ENCODE measurements around the gene EXOSC5. TPM values are rescaled to one million over a fixed set of nuclear protein-coding genes. Genes with fewer than 3 reads are reported as not detected.

The EXOSC5 gene
- total and polyA plus RNA-seq, 2 of the 13 experiments (the other 11 are each of a cell fraction or from before 2014, with no cell fraction given), result 24.1 to 26.5 TPM

GRCh38 chr19:41397086-41398049 is at the start of gene EXOSC5, which contains the start of gene BCKDHA (continued):
- TF ChIP-seq ZBTB37 (CRISPR knock-in tag; IDR thresholded peaks at IDR 0.05) (no peak), CAMTA2 (CRISPR knock-in tag; IDR thresholded peaks at IDR 0.05; ENCODE audit: borderline replicate concordance) (no peak), NFE2L1 (CRISPR knock-in tag; IDR thresholded peaks at IDR 0.05; ENCODE audit: borderline replicate concordance) (no peak), SIX4 (CRISPR knock-in tag; IDR thresholded peaks at IDR 0.05) (no peak), ZNF562 (CRISPR knock-in tag; IDR thresholded peaks at IDR 0.05; ENCODE audit: borderline replicate concordance) (no peak), RELA (CRISPR knock-in tag; IDR thresholded peaks at IDR 0.05) (no peak), U2AF2 (IDR thresholded peaks at IDR 0.05; ENCODE audit: low read depth, low read length) (no peak), ZNF556 (CRISPR knock-in tag; IDR thresholded peaks at IDR 0.05; ENCODE audit: borderline replicate concordance) (no peak; the same call in 1 of the 2 replicates), ZNF550 (CRISPR knock-in tag; IDR thresholded peaks at IDR 0.05; ENCODE audit: borderline replicate concordance) (no peak), TSC22D2 (CRISPR knock-in tag; IDR thresholded peaks at IDR 0.05; ENCODE audit: borderline replicate concordance) (no peak), ZNF383 (CRISPR knock-in tag; IDR thresholded peaks at IDR 0.05; ENCODE audit: borderline replicate concordance) (no peak), MLLT10 (CRISPR knock-in tag; IDR thresholded peaks at IDR 0.05) (no peak), SOX6 (IDR thresholded peaks at IDR 0.05) (no peak), SOX6 (CRISPR knock-in tag; IDR thresholded peaks at IDR 0.05) (no peak), ZNF275 (CRISPR knock-in tag; IDR thresholded peaks at IDR 0.05; ENCODE audit: borderline replicate concordance) (0 out of 2 replicates have a peak, but pooled peaks have one; percentile 55), GTF3A (CRISPR knock-in tag; conservative IDR thresholded peaks at IDR 0.05) (no peak), ZNF224 (CRISPR knock-in tag; IDR thresholded peaks at IDR 0.05) (peak; percentile 94), ZNF326 (CRISPR knock-in tag; IDR thresholded peaks at IDR 0.05; ENCODE audit: borderline replicate concordance) (no peak), ZNF766 (CRISPR knock-in tag; IDR thresholded peaks at IDR 0.05; ENCODE audit: borderline replicate concordance) (no peak; the same call in 1 of the 2 replicates), NFIC (IDR thresholded peaks at IDR 0.05; ENCODE audit: low read length) (0 out of 2 replicates have a peak, but pooled peaks have one; percentile 15), ZNF784 (CRISPR knock-in tag; IDR thresholded peaks at IDR 0.05; ENCODE audit: borderline replicate concordance) (0 out of 2 replicates have a peak, but pooled peaks have one; percentile 27), ZNF773 (CRISPR knock-in tag; IDR thresholded peaks at IDR 0.05; ENCODE audit: borderline replicate concordance) (0 out of 2 replicates have a peak, but pooled peaks have one; percentile 38), SIX1 (CRISPR knock-in tag; IDR thresholded peaks at IDR 0.05; ENCODE audit: borderline replicate concordance) (no peak), MEF2D (CRISPR knock-in tag; IDR thresholded peaks at IDR 0.05) (peak; percentile 23; the same call in 1 of the 2 replicates)
- TF ChIP-seq, protein P1, sequence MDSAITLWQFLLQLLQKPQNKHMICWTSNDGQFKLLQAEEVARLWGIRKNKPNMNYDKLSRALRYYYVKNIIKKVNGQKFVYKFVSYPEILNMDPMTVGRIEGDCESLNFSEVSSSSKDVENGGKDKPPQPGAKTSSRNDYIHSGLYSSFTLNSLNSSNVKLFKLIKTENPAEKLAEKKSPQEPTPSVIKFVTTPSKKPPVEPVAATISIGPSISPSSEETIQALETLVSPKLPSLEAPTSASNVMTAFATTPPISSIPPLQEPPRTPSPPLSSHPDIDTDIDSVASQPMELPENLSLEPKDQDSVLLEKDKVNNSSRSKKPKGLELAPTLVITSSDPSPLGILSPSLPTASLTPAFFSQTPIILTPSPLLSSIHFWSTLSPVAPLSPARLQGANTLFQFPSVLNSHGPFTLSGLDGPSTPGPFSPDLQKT (CRISPR knock-in tag; IDR thresholded peaks at IDR 0.05; ENCODE audit: borderline replicate concordance), result no peak; the same call in 1 of the 2 replicates
